ENCODE results near the gene ATM. TPM values are rescaled to one million over a fixed set of nuclear protein-coding genes. Genes with fewer than 3 reads are reported as not detected.

ATM gene, protein sequence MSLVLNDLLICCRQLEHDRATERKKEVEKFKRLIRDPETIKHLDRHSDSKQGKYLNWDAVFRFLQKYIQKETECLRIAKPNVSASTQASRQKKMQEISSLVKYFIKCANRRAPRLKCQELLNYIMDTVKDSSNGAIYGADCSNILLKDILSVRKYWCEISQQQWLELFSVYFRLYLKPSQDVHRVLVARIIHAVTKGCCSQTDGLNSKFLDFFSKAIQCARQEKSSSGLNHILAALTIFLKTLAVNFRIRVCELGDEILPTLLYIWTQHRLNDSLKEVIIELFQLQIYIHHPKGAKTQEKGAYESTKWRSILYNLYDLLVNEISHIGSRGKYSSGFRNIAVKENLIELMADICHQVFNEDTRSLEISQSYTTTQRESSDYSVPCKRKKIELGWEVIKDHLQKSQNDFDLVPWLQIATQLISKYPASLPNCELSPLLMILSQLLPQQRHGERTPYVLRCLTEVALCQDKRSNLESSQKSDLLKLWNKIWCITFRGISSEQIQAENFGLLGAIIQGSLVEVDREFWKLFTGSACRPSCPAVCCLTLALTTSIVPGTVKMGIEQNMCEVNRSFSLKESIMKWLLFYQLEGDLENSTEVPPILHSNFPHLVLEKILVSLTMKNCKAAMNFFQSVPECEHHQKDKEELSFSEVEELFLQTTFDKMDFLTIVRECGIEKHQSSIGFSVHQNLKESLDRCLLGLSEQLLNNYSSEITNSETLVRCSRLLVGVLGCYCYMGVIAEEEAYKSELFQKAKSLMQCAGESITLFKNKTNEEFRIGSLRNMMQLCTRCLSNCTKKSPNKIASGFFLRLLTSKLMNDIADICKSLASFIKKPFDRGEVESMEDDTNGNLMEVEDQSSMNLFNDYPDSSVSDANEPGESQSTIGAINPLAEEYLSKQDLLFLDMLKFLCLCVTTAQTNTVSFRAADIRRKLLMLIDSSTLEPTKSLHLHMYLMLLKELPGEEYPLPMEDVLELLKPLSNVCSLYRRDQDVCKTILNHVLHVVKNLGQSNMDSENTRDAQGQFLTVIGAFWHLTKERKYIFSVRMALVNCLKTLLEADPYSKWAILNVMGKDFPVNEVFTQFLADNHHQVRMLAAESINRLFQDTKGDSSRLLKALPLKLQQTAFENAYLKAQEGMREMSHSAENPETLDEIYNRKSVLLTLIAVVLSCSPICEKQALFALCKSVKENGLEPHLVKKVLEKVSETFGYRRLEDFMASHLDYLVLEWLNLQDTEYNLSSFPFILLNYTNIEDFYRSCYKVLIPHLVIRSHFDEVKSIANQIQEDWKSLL (N-terminal part only)
- total RNA-seq (10 to 100 TPM; 69.1 to 79.4 TPM), polyA plus RNA-seq (ENCODE audit: insufficient read length in 6 of 6) (10 to 100 TPM; 79.7 to 99.9 (median 93.9) TPM)
- long read RNA-seq, donor 1, partial matches to known transcripts: 0 of 1 reads
- long read RNA-seq, donor 1, other reads (novel, unspliced or antisense): 0 of 1 reads
- long read RNA-seq, donor 2, full-length matches to known transcripts: 2 of 2 reads
- long read RNA-seq, donor 2, partial matches to known transcripts: 0 of 2 reads
- long read RNA-seq, donor 2, other reads (novel, unspliced or antisense): 0 of 2 reads
- long read RNA-seq, donor 3: 0 reads
- long read RNA-seq, donor 4, partial matches to known transcripts: 3 of 5 reads
- long read RNA-seq, donor 4, other reads (novel, unspliced or antisense): 2 of 5 reads
- long read RNA-seq, donor 5, partial matches to known transcripts: 0 of 1 reads
- long read RNA-seq, donor 5, other reads (novel, unspliced or antisense): 0 of 1 reads
- long read RNA-seq, donor 6: 0 reads
- long read RNA-seq, donor 7, partial matches to known transcripts: 0 of 1 reads
- long read RNA-seq, donor 7, other reads (novel, unspliced or antisense): 0 of 1 reads
- long read RNA-seq, donor 8, partial matches to known transcripts: 13 of 14 reads
- long read RNA-seq, donor 8, other reads (novel, unspliced or antisense): 0 of 14 reads
- long read RNA-seq, donor 9: 0 reads
- long read RNA-seq, donor 10, partial matches to known transcripts: 0 of 1 reads
- long read RNA-seq, donor 10, other reads (novel, unspliced or antisense): 1 of 1 reads
- long read RNA-seq, donor 11, full-length matches to known transcripts: 2 of 2 reads
- long read RNA-seq, donor 11, partial matches to known transcripts: 0 of 2 reads
- long read RNA-seq, donor 11, other reads (novel, unspliced or antisense): 0 of 2 reads
- long read RNA-seq, donor 12, partial matches to known transcripts: 51 of 52 reads
- long read RNA-seq, donor 12, other reads (novel, unspliced or antisense): 0 of 52 reads

GRCh38 chr11:108222574-108223347 is at the start of gene ATM, which contains the start of gene NPAT:
Gene ATM, plus strand, starts transcription at chr11:108223067. Its CDS starts 4,558 bp downstream, at chr11:108227625.
Gene NPAT, minus strand, starts transcription at chr11:108222638. Its CDS starts 102 bp downstream, at chr11:108222536.
- Histone ChIP-seq H3K4me3 (peak within 1 kb of the TSS; percentile 74 to 80), H3K36me3 (no peaks in the 10 kb centered on the region), H3K27me3 (no peaks in the 10 kb centered on the region), H3K9me3 (no peaks in the 10 kb centered on the region), H3K27ac (peak within 1 kb of the TSS; percentile 98 to 99), H3K4me1 (peaks cover 7 to 55% of the 10 kb centered on the region in 2 donors)
- intact Hi-C loops (cut with DNase I): no loop called here
- DNase-seq (peak; percentile 98 to 100 (median 100)), ATAC-seq (peak; percentile 96)
- TF ChIP-seq, protein P1, sequence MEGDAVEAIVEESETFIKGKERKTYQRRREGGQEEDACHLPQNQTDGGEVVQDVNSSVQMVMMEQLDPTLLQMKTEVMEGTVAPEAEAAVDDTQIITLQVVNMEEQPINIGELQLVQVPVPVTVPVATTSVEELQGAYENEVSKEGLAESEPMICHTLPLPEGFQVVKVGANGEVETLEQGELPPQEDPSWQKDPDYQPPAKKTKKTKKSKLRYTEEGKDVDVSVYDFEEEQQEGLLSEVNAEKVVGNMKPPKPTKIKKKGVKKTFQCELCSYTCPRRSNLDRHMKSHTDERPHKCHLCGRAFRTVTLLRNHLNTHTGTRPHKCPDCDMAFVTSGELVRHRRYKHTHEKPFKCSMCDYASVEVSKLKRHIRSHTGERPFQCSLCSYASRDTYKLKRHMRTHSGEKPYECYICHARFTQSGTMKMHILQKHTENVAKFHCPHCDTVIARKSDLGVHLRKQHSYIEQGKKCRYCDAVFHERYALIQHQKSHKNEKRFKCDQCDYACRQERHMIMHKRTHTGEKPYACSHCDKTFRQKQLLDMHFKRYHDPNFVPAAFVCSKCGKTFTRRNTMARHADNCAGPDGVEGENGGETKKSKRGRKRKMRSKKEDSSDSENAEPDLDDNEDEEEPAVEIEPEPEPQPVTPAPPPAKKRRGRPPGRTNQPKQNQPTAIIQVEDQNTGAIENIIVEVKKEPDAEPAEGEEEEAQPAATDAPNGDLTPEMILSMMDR (IDR thresholded peaks at IDR 0.05): peak; percentile 52 to 70

DNA sequence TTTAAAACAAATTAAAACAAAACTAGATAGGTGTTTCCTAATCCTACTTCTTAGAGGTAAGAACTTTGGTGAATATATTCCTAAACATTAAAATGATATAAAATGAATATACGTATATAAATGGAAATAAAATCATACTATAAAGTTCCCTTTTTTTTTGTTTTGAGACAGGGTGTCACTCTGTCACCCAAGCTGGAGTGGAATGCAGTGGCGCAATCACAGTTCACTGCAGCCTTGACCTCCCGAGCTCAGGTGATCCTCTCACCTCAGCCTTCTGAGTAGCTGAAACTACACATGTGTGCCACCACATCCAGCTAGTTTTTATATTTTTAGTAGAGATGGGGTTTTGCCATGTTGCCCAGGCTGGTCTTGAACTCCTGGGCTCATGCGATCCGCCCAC is 45.3 kb upstream of the ATM start:
- intact Hi-C loops (cut with DNase I): no loop called here
- Histone ChIP-seq H3K27me3 (no peaks in the 10 kb centered on the region), H3K27ac (no peak overlapping the region), H3K4me3 (no peak overlapping the region), H3K4me1 (no peaks in the 10 kb centered on the region), H3K9me3 (no peaks in the 10 kb centered on the region), H3K36me3 (peaks cover 0 to 64% of the 10 kb centered on the region in 2 donors)
- DNase-seq: no peak
- peak; percentile 25 for ATAC-seq
- TF ChIP-seq, protein P1 (IDR thresholded peaks at IDR 0.05): no peak

DNA sequence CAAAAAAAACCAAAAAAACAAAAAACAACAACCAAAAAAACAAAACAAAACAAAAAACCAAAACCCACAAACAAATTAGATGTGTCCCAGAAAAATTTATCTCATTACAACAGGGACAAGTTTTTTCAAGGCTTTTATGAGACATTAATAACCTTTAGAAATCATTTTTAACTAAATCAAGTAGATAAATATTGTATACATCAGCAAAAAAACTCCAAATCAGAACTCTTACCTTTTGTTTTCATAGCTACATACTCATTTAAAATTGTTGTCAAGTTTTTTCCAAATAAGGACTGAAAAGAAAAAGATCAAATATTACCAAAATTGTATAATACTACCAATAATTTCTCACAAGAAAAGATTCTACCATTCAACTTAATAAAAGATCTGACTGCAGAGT is 29.1 kb upstream of the ATM start:
- DNase-seq: no peak
- no peaks in the 10 kb centered on the region for H3K9me3 ChIP-seq
- H3K27ac ChIP-seq: no peak overlapping the region
- H3K36me3 ChIP-seq: peaks cover 0 to 69% of the 10 kb centered on the region in 2 donors
- ATAC-seq: no peak
- H3K27me3 ChIP-seq: no peaks in the 10 kb centered on the region
- H3K4me3 ChIP-seq: no peak overlapping the region
- TF ChIP-seq, protein P1 (IDR thresholded peaks at IDR 0.05): no peak
- intact Hi-C loops (cut with DNase I): no loop called here
- peaks cover 0 to 5% of the 10 kb centered on the region in 2 donors for H3K4me1 ChIP-seq

Data from left lung (tissue), 14 donors.